Kasumi-1 (cell line): Measurements from ENCODE around the gene NOP53.
A peak's percentile ranks its signal among the peaks of the same experiment; 100 is the strongest.
"Not testable (repeated sequence)": the region's sequence is repeated elsewhere in the genome, so short reads cannot be mapped to it uniquely, and the experiment has no call there.

Source experiments
- DNase-seq, 2 experiments: peaks; one replicate each; lab custom pipeline; 2025; lab: John Stamatoyannopoulos, UW

The NOP53 gene

DNA sequence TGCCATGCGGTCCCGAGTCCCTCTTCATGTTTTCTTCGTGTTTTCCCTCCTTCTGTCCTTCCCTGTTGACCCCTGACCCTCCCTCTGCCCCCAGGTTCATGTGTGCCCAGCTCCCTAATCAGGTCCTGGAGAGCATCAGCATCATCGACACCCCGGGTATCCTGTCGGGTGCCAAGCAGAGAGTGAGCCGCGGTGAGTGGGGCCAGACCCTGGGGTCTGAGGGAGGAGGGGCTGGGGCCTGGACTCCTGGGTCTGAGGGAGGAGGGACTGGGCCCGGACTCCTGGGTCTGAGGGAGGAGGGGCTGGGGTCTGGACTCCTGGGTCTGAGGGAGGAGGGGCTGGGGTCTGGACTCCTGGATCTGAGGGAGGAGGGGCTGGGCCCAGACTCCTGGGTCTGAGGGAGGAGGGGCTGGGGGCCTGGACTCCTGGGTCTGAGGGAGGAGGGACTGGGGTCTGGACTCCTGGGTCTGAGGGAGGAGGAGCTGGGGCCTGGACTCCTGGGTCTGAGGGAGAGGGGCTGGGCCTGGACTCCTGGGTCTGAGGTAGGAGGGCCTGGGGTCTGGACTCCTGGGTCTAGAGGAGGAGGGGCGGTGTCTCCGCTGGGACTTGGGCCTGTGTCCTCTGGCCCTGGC is 26.8 kb upstream of the NOP53 start:
- not testable (repeated sequence) for DNase-seq

DNA sequence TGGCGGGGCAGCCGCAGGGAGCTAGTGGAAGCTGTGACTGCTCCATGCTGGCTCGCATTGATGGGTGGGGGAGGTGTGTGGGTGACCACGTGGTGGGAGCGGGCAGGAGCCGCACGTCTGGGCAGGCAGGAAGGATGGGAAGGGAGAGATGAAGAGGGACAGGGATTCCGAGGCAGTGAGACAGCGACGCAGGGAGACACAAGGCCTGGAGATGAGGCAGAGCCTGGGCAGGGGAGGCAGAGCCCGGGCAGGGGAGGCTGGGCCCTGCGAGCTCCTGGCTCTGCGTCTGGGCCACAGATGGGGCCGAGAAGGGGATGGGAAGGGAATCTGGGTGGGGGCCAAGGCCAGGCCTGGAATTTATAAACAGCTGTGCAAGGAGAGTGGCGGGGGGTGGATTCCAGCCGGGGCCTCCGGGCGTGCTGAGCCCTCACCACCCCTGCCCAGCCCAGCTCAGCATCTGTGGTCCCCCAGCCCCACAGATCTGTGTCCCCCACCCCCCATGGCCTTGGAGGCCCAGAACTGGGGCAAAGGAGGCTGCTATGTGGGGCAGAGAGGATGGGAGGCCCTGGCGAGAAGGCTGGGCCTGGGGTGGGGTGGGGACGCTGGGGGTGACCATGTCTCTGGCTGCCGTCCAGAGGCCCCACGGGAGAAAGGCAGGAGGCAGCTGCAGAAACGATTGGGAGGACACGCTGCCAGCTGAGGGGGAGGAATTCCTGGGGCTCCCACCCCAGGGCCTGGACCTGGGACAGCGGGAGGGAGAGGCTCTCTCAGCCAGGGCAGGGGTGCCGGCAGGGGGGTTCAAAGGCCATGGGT is 26.1 kb upstream of the NOP53 start:
- no peak for DNase-seq

DNA sequence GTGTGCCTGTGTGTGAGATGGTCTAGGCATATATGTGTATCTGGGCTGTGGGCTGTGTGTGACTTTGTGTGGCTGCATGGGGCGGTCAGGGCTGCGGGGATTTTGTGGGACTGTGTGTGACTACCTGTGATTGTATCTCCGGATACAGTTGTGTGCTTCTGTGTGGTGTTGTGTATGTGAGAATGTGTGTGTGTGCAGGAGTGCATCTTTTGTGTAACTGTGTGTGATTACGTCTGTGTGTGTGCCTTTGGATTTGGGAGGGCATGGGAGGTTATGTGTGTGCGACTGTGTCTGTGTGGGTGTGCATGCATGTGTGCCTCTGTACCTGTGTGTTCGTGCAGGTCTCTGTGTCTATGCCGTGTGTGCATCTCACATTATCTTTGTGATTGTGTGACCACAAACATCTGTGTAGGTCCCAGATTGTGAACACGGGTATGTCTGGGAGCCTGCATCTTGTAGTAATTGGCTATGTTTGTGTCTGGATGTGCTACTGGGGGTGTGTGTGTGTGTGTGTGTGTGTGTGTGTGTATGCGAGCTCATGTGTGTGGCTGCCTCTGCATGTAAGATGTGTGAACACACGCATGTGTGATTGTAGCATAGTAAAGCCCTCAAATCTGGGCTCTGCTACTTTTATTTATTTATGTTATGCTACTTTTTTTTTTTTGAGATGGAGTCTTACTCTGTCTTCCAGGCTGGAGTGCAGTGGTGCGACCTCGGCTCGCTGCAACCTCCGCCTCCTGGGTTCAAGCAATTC is 24.5 kb upstream of the NOP53 start:
- DNase-seq: no peak

- DNase-seq: peak; percentile 50 to 65
Measured at GRCh38 chr19:47723581-47723940, 21.8 kb upstream of the NOP53 start.

- no peak for DNase-seq
Measured at GRCh38 chr19:47725759-47726401, 19.5 kb upstream of the NOP53 start.

GRCh38 chr19:47726467-47726866 is 18.9 kb upstream of the NOP53 start:
- DNase-seq: no peak

DNA sequence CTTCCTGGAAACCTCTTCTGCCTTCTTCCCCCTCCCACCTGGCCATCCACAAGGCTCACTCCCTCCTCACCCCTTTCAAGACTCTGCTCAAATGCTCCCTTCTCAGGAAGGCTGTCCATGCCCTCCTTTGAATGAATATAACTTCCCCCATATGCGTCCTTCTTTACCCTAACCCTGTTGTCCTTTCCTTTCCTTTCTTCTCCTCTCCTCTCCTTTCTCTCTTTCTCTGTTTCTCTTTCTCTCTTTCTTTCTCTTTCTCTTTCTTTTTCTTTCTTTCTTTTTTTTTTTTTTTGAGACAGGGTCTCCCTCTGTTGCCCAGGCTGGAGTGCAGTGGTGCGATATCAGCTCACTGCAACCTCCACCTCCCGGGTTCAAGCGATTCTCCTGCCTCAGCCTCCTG is 17.1 kb upstream of the NOP53 start:
- DNase-seq: not testable (repeated sequence)

DNA sequence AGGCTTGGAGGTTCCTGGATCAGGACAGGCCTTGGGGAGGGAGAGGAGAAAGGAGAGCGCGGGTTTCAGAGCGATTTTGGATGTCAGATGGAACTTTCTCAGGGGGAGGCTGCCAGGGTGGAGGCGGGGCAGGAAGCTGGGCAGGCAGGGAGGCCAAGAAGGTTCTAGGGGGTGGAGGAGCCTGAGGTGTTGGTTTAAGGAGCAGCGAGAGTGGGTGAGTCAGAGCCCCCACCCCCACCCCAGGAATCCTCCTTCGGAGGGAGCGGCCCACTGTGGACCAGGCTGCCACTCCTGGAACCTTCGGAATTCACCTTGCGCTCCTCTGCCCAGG is 15.9 kb upstream of the NOP53 start:
- no peak for DNase-seq

- DNase-seq: peak; percentile 49 to 50
Measured at GRCh38 chr19:47729799-47730520, 15.4 kb upstream of the NOP53 start.

- DNase-seq: no peak
Measured at GRCh38 chr19:47730521-47730889, 14.8 kb upstream of the NOP53 start.

GRCh38 chr19:47730910-47731309 is 14.4 kb upstream of the NOP53 start:
- no peak for DNase-seq

GRCh38 chr19:47735131-47735530 is 10.2 kb upstream of the NOP53 start:
- DNase-seq: no peak

DNA sequence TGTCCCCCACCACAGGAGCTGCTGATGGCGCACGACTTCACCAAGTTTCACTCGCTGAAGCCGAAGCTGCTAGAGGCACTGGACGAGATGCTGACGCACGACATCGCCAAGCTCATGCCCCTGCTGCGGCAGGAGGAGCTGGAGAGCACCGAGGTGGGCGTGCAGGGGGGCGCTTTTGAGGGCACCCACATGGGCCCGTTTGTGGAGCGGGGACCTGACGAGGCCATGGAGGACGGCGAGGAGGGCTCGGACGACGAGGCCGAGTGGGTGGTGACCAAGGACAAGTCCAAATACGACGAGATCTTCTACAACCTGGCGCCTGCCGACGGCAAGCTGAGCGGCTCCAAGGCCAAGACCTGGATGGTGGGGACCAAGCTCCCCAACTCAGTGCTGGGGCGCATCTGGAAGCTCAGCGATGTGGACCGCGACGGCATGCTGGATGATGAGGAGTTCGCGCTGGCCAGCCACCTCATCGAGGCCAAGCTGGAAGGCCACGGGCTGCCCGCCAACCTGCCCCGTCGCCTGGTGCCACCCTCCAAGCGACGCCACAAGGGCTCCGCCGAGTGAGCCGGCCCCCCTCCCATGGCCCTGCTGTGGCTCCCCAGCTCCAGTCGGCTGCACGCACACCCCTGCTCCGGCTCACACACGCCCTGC is 4.4 kb upstream of the NOP53 start:
- DNase-seq: no peak

DNA sequence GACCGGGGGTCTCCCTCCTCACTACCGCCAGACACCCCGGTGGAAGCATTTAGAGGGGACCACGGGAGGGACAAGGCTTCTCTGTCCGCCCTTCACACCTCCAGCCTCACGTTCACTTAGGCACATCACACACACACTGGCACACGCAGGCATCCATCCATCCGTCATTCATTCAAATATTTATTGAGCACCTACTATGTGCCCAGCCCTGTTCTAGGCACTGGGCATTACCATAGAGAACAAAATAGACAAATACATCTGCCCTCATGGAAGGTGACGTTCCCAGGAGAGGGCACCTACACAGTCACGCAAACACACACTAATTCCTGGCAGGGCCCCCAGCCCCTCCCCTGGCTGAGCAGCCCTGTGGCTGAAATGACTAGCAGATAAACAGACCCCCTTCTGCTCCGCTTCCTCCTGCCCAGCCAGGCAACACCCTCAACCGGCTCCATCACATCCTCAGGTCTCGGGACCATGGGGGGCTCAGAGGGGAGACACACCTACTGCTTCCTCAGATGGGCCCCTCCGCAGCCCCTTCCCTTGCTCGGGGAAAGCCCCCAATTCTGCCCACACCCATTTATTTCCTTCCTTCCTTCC is 3.7 kb upstream of the NOP53 start:
- no peak for DNase-seq

DNA sequence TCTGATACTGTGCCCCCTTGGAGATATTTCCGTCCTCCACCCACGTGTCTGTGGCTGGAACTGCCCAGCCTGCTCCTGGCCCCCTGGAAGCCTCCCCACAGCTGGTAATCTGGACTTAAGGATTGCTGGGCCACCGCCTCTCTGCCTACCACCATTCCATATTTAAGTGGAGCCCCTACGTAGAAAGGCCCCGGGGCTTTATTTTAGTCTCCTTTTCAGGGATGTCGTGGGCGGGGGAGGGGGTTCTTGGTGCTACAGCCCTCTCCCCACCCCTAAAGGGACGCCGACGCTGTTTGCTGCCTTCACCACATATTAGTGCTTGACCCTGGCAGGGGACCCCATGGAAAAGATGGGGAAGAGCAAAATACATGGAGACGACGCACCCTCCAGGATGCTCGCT is 2.7 kb upstream of the NOP53 start:
- no peak for DNase-seq

GRCh38 chr19:47746129-47746528 is 783 bp downstream of the NOP53 start:
- DNase-seq: not testable (repeated sequence)

DNA sequence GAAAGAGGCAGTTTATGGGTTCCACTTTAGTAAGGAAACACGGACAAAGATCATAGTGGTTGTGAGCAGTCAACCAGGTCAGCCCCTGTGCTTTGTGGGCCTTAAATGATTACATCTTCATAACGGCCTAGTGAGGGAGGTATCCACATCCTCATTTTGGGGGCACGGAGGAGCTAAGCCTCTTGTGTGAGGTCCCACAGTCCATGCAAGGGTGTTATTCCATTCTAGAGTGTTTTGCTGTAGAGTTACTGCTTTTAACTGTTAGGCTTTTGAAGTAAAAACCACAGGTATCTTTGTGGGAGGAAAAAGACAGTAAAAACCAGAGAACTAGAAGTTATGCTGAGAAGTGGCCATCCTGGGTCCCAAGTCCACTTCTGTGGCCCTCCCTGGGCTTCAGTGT is 4.0 kb downstream of the NOP53 start:
- no peak for DNase-seq

DNA sequence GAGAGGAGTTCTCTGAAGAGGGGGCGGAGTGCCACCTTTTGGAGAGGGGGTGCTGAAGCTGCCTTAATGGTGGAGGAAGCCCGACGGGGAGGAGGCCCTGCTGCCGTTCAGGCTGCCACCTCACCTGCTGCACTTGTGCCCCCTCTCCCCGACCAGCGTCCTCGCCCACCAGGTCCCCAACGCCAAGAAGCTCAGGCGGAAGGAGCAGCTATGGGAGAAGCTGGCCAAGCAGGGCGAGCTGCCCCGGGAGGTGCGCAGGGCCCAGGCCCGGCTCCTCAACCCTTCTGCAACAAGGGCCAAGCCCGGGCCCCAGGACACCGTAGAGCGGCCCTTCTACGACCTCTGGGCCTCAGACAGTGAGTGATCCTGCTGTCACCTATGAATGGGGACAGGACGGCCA is 5.4 kb downstream of the NOP53 start:
- no peak for DNase-seq

DNA sequence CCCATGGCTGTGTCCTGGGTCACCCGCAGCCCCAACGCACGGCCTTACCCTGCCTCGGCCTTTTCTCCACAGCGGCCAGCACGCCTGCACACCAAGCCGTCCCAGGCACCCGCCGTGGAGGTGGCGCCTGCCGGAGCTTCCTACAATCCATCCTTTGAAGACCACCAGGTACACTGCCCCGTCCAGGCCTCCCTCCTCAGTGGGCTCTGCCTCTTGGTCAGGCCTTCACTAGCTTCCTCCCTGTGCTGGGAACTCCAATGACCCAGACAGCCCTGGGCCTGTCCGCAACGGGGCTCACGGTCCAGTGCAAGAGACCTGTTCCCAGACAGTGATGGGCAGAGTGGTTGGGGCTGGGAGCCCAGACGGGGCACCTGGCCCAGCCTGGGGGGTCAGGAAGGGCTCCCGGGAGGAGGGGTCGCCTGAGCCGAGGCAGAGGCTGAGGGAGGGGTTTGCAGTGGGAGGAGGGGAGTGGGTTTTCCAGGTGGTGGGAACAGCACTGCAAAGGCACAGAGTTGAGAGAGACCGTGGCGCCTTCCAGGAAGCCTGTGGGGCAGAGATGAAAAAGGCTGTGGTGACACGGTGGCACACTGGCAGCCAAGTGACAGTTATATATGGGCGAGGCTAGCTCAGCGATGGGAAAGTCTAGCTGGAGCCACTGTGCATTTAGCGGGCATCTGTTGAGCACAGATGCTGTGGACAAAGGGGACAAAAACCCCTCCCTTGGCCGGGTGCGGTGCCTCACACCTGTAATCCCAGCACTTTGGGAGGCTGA is 7.3 kb downstream of the NOP53 start:
- DNase-seq: no peak
